ENCODE data around the gene MYLK4.

DNA sequence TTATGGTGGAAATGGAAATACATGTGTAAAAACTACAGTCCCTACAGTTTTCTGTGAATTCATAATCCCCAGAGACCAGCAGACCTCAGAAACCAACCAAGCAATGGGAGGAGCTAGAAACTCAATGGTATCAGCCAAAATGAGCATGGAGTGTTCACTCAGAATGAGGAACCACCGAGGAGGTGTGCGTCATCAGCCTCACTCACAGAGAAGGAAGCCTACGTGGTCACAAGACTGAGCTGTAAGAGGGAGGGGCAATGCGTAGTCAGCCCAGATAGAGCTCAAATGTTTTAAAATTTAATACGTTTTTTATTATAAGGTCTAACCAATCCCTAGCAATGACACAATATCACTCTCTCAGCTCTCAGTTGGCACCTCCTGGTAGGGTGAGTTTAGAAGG is 17.4 kb downstream of the MYLK4 start:
- TF ChIP-seq POLR2A (IDR thresholded peaks at IDR 0.05; ENCODE audit: low read length) (peak; percentile 25), GATA1 (IDR thresholded peaks at IDR 0.05; ENCODE audit: low read depth, low read length) (no peak)
